HL-60 (cell line): ENCODE results near the gene SUPT20HL1.

ENCODE experiments used
- DNase-seq, 2 experiments: peaks; one replicate each; pipeline ENCODE4 v3.0.0-alpha.2; 2010 to 2020; ENCODE audit warnings: low read depth in 1 of 2, low spot score in 1 of 2
- H3K27ac ChIP-seq: fragments of 250-450 bp; sonication (Bioruptor Pico); replicated peaks from 2 replicates; pipeline ENCODE4 v1.5.1; 2020; ENCODE audit warnings: mild to moderate bottlenecking, moderate library complexity
- H3K27me3 ChIP-seq: fragments of 250-450 bp; sonication (Bioruptor Pico); 2 replicates; pipeline ENCODE4 v1.5.1; 2021; ENCODE audit warnings: mild to moderate bottlenecking, moderate library complexity; ENCODE audit not compliant: insufficient read depth, poor library complexity, severe bottlenecking
- H3K4me3 ChIP-seq: replicated peaks from 2 replicates; pipeline ENCODE4 v1.5.1; 2011; ENCODE audit warnings: mild to moderate bottlenecking, control low read depth, low read length; ENCODE audit not compliant: insufficient read depth
- CTCF ChIP-seq: IDR thresholded peaks from one replicate; pipeline ENCODE4 v1.5.1; 2011; ENCODE audit warnings: low read length, control low read depth, inconsistent platforms; ENCODE audit not compliant: insufficient read depth
- GABPA ChIP-seq: IDR thresholded peaks from 2 replicates; pipeline ENCODE4 v1.6.1; 2012; ENCODE audit warnings: low read depth
- POLR2AphosphoS5 ChIP-seq: IDR thresholded peaks from 2 replicates; pipeline ENCODE4 v1.6.1; 2012; ENCODE audit warnings: low read depth
- REST ChIP-seq: IDR thresholded peaks from 2 replicates; pipeline ENCODE4 v1.6.1; 2012; ENCODE audit warnings: low read depth; ENCODE audit not compliant: insufficient replicate concordance
- SPI1 ChIP-seq: IDR thresholded peaks from 2 replicates; pipeline ENCODE4 v1.6.1; 2012; ENCODE audit warnings: low read depth, mild to moderate bottlenecking, borderline replicate concordance

The SUPT20HL1 gene

GRCh38 chrX:24395775-24396174 lies 35.3 kb downstream of the SUPT20HL1 start:
- no peak for TF ChIP-seq REST
- peak; percentile 40 for TF ChIP-seq CTCF
- TF ChIP-seq POLR2AphosphoS5: no peak
- no peak for TF ChIP-seq SPI1
- no peak for TF ChIP-seq GABPA
- H3K27me3 ChIP-seq: peaks cover 4% of the 10 kb centered on the region
- no peak overlapping the region for H3K27ac ChIP-seq
- DNase-seq: peak; percentile 21 to 54
- H3K4me3 ChIP-seq: no peak overlapping the region

GRCh38 chrX:24396236-24396930 lies 35.9 kb downstream of the SUPT20HL1 start:
- no peak overlapping the region for H3K27ac ChIP-seq
- no peak overlapping the region for H3K4me3 ChIP-seq
- H3K27me3 ChIP-seq: peaks cover 4% of the 10 kb centered on the region
- DNase-seq: no peak
- TF ChIP-seq GABPA (no peak), CTCF (no peak), POLR2AphosphoS5 (no peak), REST (no peak), SPI1 (no peak)

- H3K27me3 ChIP-seq: peaks cover 4% of the 10 kb centered on the region
- no peak overlapping the region for H3K4me3 ChIP-seq
- no peak overlapping the region for H3K27ac ChIP-seq
- DNase-seq: no peak
- TF ChIP-seq CTCF (no peak), REST (no peak), POLR2AphosphoS5 (no peak), SPI1 (no peak), GABPA (no peak)
Observed at GRCh38 chrX:24396931-24397279, 36.5 kb downstream of the SUPT20HL1 start.
